ENCODE measurements around the gene SND1. TPM values are rescaled to one million over a fixed set of nuclear protein-coding genes. Genes with fewer than 3 reads are reported as not detected.

The SND1 gene
- total and polyA plus RNA-seq, 10 donors: 61.7 to 173 (median 116) TPM

DNA sequence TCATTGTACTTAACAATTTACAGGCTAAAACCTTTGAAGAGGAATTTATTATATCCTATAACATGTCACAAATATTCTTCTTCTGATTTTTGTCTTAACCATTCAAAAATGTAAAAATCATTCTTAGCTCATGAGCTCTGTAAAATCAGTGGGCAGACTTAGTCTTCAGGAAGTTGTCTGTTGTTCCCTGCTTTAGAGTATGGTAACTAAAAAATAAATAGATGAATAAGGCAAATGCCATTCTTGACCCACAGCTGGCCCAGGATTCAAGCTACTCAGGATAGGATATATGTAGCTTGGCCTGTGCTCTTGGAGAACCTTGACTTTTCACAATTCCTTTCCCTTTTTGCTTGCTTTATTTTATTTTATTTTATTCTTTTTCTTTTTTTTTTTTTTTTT is 327.7 kb downstream of the SND1 start:
- no peak for DNase-seq
- intact Hi-C loops (cut with DNase I; ENCODE audit: low total_unique reads): no loop called here

DNA sequence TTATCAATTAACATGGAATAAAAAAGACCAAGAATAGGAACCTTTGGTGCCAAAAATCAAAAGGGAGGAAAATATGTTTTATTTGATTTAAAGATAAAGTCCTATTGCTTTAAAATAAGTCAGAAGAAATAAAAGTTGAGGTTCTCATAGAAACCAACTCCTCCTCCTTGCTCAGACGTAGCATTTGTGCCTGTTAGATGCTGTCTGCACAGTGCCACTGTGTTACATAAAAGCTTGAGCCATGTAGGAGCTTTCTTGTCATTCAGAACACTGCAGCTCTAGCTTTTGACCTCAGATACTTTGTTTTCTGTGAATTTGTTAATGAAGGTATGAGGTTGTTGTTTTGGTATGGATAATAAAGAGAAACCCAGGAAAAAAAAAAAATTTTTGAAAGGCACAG is 328.9 kb downstream of the SND1 start:
- DNase-seq: no peak
- no peak overlapping the region for H3K27ac ChIP-seq
- no peaks in the 10 kb centered on the region for H3K4me1 ChIP-seq
- WGBS, 5 donors: 84 to 100% (median 96%) methylated on average over 1 of the region's 1 CpG
- intact Hi-C loops (cut with DNase I; ENCODE audit: low total_unique reads): no loop called here
- H3K36me3 ChIP-seq: peaks cover 0 to 47% (median 16%) of the 10 kb centered on the region in 6 donors
- TF ChIP-seq POLR2A (IDR thresholded peaks at IDR 0.05) (no peak), POLR2AphosphoS5 (IDR thresholded peaks at IDR 0.05) (no peak)
- TF ChIP-seq, protein P1, sequence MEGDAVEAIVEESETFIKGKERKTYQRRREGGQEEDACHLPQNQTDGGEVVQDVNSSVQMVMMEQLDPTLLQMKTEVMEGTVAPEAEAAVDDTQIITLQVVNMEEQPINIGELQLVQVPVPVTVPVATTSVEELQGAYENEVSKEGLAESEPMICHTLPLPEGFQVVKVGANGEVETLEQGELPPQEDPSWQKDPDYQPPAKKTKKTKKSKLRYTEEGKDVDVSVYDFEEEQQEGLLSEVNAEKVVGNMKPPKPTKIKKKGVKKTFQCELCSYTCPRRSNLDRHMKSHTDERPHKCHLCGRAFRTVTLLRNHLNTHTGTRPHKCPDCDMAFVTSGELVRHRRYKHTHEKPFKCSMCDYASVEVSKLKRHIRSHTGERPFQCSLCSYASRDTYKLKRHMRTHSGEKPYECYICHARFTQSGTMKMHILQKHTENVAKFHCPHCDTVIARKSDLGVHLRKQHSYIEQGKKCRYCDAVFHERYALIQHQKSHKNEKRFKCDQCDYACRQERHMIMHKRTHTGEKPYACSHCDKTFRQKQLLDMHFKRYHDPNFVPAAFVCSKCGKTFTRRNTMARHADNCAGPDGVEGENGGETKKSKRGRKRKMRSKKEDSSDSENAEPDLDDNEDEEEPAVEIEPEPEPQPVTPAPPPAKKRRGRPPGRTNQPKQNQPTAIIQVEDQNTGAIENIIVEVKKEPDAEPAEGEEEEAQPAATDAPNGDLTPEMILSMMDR (IDR thresholded peaks at IDR 0.05 in 8 of 11, conservative IDR thresholded peaks at IDR 0.05 in 3 of 11): no peak
- peaks cover 0 to 23% (median 17%) of the 10 kb centered on the region in 8 donors for H3K9me3 ChIP-seq
- no peaks in the 10 kb centered on the region for H3K27me3 ChIP-seq (replicated peaks in 1 of 7)
- H3K4me3 ChIP-seq: no peak overlapping the region

More for the DNA sequence above, 327.7 kb downstream of the SND1 start:
- peaks cover 0 to 23% (median 17%) of the 10 kb centered on the region in 8 donors for H3K9me3 ChIP-seq
- no peaks in the 10 kb centered on the region for H3K27me3 ChIP-seq (replicated peaks in 1 of 7)
- H3K4me3 ChIP-seq: no peak overlapping the region
- no peaks in the 10 kb centered on the region for H3K4me1 ChIP-seq
- TF ChIP-seq POLR2AphosphoS5 (IDR thresholded peaks at IDR 0.05) (no peak), POLR2A (IDR thresholded peaks at IDR 0.05) (no peak)
- TF ChIP-seq, protein P1 (IDR thresholded peaks at IDR 0.05 in 8 of 11, conservative IDR thresholded peaks at IDR 0.05 in 3 of 11): no peak
- peaks cover 0 to 55% (median 16%) of the 10 kb centered on the region in 6 donors for H3K36me3 ChIP-seq
- H3K27ac ChIP-seq: no peak overlapping the region

- WGBS, 5 donors: 92 to 97% (median 95%) methylated on average over 4 of the region's 4 CpGs
- DNase-seq: no peak
- H3K36me3 ChIP-seq: peaks cover 0 to 42% (median 8%) of the 10 kb centered on the region in 6 donors
- H3K27me3 ChIP-seq (replicated peaks in 1 of 7): no peaks in the 10 kb centered on the region
- H3K9me3 ChIP-seq: peaks cover 0 to 23% (median 17%) of the 10 kb centered on the region in 8 donors
- no peak overlapping the region for H3K4me3 ChIP-seq
- TF ChIP-seq POLR2AphosphoS5 (IDR thresholded peaks at IDR 0.05) (no peak), POLR2A (IDR thresholded peaks at IDR 0.05) (no peak)
- TF ChIP-seq, protein P1 (IDR thresholded peaks at IDR 0.05 in 8 of 11, conservative IDR thresholded peaks at IDR 0.05 in 3 of 11): no peak
- H3K4me1 ChIP-seq: no peaks in the 10 kb centered on the region
- intact Hi-C loops (cut with DNase I; ENCODE audit: low total_unique reads): no loop called here
- no peak overlapping the region for H3K27ac ChIP-seq
These were observed 330.0 kb downstream of the SND1 start for GRCh38 chr7:127981965-127982364.

DNA sequence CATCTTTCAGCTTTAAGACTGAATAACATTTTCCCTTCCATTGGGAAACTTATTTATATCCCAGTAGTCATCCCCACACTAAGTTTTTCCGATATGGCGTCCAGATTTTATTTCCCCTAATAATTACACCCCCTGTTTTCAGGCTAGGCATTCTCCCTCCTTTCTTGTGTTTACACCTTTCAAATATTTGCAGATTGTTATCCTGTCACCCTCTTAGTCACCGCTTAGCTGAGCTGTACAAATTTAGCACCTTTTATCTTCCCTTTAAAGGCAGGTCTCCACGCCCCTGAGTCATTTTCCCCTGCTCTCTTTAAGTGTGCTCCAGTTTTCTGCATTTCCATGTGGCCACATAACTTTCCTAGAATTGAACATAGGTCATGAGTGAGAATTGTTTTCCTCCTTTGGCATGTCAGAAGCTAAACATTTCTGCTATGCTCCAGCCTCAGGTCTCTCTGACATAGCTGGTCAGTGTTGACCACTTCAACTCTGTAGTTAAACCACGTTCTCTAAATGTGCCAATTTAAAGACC is 331.9 kb downstream of the SND1 start:
- no peak overlapping the region for H3K27ac ChIP-seq
- peaks cover 0 to 31% (median under 1%) of the 10 kb centered on the region in 6 donors for H3K36me3 ChIP-seq
- TF ChIP-seq POLR2A (IDR thresholded peaks at IDR 0.05) (no peak), POLR2AphosphoS5 (IDR thresholded peaks at IDR 0.05) (no peak)
- TF ChIP-seq, protein P1 (IDR thresholded peaks at IDR 0.05 in 8 of 11, conservative IDR thresholded peaks at IDR 0.05 in 3 of 11): no peak
- H3K27me3 ChIP-seq (replicated peaks in 1 of 7): no peaks in the 10 kb centered on the region
- 86 to 94% (median 92%) methylated on average over 5 of the region's 5 CpGs for whole genome bisulfite sequencing, 5 donors
- intact Hi-C loops (cut with DNase I; ENCODE audit: low total_unique reads): no loop called here
- peaks cover 0 to 9% (median 6%) of the 10 kb centered on the region in 8 donors for H3K9me3 ChIP-seq
- no peak for DNase-seq
- no peak overlapping the region for H3K4me3 ChIP-seq
- no peaks in the 10 kb centered on the region for H3K4me1 ChIP-seq
